NCI-H2081 (cell line): Measurements from ENCODE around the gene KLRD1.
"Not testable (repeated sequence)": the region's sequence is repeated elsewhere in the genome, so short reads cannot be mapped to it uniquely, and the experiment has no call there.

Experiments used
- DNase-seq, 2 experiments: peaks; one replicate each; lab custom pipeline; 2025; lab: John Stamatoyannopoulos, UW

Gene KLRD1, protein sequence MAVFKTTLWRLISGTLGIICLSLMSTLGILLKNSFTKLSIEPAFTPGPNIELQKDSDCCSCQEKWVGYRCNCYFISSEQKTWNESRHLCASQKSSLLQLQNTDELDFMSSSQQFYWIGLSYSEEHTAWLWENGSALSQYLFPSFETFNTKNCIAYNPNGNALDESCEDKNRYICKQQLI

DNA sequence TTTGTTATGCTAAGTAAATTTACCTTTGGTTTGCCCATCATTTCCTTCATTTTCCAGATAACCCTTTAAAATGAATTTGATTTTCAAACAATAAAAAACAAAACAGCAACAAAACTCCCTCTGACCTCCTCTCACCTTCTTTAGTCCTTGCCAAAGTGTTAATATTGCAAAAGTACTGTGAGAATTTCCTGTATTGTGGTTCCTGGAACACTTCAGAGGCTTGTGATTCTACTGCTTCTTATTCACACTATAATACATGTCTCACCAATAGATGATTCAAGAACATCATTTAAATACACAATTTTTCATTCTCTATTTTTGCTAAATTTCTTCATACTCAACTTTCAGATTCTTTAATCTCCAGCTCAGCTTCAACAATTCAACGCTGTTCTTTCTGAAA, at the start of gene KLRD1:
Gene KLRD1, plus strand, starts transcription at position 241 of the 400 bp plus-strand sequence. CDS start 208 bp downstream, outside the sequence.
- no peak for DNase-seq

DNA sequence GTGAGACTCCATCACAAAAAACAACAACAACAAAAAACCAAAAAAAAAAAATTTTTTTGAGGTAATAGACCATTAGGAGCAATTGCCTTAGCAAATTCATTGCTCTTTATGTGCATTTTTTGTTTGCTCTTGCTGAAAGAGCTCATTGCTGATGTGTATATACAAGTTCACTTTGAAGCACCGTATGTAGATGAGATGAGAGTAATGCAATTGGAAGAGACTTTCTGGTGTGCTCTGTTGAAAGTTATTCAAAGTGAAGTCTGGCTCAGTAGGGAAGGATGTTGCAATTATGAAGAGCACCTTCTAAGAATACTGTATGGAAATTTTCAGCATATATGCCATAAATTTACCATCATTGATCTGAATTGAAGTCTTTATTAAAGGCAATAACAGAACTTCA, 46.7 kb upstream of the KLRD1 start:
- DNase-seq: no peak

DNA sequence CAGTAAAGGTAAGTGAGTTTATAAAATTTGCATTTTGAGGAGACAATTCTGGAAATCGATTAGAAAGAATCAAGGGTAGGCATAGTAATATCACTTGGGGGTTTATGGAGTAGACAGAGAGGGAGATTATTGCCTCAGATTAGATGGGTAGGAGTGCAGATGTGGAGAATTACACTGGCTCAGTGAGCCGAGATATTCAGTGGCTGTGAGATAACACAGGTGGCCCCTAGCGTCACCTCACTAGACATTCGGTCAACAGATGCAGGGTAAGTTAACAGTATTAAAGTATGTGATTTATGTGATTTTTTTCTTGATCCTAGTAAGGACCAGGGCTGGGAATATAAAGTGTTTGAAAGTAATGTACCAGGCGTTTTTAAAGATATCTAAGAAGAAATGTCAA, 39.6 kb upstream of the KLRD1 start:
- DNase-seq: no peak

DNA sequence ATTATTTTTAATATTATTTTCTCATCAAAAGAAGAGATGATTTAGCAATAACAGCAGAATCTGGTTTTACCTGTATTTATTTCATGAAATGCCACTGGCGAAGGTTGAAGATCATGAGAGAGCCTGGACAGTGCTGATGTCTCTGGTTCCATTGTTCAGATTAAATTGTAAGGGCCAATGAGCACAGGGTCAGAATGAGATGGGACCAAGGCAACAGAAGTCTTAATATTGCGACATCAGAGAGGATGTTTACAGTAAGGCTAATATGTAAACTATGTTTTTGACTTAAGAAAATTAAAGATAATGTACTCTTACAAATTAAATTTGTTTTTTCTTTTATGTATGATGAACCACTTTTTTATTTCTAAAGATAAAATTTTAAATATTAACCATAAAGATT, 35.2 kb upstream of the KLRD1 start:
- DNase-seq: no peak

DNA sequence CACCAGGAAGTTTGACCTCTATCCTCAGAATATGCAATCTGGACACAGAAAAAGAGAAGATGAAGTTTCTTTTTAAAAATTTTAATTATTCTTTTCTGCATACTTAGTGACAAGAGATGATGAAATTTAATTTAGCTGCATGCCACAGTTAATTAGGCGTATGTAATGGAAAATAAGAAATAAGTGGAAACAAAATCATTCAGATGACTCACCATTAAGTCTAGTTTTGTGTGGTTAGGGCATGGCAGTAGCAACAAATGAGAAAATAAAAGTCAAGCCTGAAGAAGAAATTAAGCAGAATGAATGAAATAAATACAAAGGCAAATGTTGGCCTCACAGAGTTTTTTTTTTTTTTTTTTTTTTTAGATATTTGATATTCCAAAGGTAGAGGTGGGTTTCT, 30.9 kb upstream of the KLRD1 start:
- no peak for DNase-seq

DNA sequence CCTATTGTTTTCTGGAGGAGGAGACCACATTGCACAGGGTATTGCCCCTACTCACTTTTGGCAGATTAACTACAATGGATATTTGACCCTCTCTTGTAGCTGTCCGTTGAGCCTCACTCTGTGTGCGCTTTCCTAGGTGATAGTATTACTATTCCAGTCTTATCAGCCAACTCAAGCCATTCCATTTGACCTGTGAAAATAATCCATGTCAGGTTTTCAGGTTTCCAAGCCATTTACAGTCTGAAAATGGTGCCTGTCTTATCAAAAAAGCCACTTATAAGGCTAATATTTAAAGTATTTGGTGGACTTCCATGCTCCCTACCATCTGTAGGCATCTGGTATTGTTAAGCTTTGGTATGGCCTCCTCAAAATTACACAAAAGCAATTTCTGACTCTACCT, 29.6 kb upstream of the KLRD1 start:
- no peak for DNase-seq

DNA sequence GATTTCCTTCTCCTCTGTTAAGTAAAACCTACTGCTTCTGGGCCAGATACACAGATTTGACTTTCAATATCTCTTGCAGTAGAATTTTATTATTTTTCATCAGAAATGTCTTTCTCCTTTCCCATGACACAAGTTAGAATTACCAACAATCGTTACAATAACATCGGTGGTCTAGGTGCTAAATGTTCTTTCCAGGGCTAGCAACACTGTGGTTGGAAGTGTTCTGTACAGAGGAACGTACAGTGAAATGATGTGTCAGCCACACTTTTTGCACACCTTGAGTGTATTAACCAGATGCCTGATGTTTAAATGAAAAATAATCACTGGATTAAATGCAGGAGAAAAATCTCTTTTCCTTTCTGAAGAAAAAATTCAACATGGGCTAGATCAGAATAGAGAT, 27.7 kb upstream of the KLRD1 start:
- no peak for DNase-seq

DNA sequence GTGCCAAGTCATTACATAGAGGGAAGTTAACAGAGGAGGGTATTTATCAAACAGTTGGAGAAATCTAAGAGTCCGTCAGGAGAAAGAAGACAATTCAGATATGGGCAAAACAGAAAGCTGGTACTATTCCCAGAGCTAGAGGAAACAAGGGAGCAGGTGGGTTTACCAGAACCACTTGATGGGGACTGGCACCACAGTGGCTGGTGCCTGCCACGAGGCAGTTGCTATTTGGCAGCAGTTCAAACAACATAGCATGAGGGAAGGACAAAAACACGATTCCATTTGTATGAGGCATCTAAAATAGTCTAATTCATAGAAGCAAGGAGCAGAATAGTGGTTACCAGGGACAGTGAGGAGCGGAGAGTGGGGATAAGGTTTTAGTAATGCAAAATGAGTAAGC, 24.6 kb upstream of the KLRD1 start:
- DNase-seq: peak in 1 of 2 experiments; percentile 63

DNA sequence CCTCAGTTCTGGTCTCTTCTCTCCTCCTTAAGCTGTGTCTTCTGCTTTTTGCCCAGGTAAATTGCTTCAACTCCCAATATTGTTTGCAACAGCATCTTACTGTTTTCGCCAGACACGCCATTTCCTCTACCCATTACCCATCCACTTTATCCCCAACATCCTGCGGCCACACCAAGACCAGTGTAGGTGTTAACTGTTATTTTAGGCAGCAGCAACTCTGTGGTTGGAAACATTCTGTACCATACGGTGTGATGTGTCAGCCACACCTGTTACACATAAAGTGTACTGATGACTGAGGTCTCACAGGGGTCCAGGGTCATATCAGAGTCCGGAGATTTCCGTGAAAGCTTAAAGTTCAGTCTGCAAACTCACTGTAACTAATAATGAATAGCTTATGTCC, 21.8 kb upstream of the KLRD1 start:
- DNase-seq: no peak

DNA sequence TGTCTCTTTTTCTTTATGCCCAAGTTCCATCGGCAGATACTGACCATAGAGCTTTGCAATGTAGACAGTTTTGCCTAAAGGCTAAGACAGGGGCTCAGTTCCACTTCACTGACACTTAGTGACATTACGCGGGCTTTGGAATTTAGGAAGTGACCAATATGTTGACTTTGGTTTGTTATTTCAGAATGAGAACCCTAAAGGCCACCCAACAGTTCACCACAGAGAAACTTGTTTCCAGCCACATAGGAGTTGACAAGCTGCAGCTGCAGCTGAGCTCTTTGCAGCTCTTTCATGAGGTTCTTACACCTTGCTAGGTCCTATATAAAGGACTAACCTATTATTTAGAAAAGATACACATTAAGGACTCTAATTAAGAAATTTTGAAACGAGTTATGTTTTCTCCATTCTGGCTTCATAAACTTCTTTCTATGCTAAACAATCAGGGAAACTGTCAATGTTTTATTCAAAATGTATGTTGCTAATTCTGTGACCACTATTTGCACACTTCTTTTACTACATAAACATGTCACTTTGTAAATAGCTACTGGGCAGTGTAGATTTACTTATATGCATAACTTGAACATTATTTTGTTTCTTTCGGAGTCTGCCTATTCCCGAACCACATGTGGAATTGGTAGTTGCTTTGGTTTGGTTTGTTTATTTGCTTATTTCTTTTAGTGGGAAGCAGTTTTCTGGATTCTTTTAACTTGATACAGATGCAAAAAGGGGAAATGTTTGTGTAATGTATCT, 18.5 kb upstream of the KLRD1 start:
- DNase-seq: no peak

DNA sequence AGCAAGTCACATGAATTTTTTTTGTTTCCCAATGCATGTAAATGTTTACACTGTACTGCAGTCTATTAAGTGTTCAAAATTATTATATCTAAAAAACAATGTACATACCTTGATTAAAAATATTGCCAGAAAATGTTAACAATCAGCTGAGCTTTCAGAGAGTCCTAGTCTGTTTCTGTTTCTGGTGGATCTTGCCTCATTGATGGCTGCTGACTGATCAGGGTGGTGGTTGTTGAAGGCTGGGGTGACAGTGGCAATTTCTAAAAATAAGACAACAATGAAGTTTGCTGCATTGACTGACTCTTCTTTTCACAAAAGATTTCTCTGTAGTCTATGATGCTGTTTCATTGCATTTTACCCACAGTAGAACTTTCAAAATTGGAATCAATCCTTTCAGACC, 16.6 kb upstream of the KLRD1 start:
- no peak for DNase-seq

DNA sequence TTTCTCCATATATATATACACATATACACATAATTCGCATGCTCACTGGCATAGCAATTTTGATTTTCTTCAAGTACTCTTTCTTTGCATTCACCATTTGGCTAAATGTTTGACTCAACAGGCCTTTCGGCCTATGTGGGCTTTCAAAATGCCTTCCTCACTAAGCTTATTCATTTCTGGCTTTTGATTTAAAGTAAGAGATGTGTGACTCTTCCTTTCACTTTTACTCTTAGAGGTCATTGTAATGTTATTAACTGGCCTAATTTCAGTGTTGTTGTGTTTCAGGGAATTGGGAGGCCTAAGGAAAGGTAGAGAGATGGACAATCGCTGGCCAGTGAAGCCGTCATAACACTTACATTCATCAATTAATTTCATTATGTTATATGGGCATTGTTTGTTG, 14.5 kb upstream of the KLRD1 start:
- no peak for DNase-seq

DNA sequence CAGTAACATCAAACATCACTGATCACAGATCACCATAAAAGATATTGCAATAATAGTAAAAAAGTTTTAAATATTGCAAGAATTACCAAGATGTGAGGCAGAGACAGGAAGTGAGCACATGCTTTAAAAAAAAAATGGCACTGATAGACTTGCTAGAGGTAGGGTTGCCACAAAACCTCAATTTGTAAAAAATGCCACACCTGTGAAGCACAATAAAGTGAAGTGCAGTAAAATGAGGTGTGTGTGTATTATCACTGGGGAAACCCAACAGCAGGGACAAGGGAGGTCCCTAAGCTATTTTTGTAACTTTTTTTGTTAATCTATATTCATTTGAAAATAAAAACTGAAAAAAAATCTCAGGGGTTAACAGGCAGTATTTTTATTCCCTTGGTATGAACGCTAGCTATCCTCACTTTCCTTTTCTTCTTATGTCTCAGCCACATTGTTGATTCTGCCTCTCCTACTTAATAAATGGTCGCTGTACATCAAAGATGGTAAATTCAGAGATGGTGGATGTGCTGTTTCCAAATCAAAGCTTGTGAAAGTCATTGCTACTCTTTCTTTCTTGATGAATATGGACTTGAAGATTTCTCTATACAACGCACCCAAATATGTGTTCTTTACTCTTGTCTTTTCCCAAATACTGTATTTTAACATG, 14.0 kb upstream of the KLRD1 start:
- no peak for DNase-seq

DNA sequence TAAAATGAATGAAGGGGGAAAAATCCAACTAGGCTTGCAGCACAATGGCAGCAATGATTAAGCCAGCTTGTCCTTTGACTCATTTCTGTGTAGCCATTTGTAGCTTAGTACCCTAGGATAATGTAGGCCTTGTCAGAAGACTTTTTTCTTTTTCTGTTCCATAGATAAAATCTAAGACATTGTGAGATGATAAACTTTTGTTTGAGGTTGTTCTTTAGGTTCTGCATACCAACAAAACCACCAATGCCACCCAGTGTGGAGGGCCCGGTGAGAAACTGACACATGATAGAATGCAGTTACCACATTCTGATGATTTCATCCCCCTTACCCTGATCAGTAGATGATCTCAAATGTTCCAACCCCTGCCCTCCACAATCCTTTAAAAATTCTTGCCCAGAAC, 6.6 kb upstream of the KLRD1 start:
- no peak for DNase-seq

DNA sequence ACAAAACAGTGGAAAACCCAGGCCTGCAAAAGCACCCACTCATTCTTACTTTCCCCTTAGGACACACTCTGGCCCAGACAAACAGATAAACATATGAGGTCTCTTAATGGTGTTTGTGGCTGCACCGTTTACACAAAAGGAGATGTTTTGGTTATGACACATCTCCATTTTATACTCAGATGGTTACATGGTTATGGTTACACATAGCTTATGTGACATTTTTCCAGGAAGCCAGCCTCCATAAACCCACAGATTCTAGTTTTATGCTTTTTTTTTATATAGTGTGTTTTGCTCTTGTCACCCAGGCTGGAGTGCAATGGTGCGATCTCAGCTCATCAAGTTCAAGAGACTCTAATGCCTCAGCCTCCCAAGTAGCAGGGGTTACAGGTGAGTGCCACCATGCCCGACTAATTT, 3.5 kb upstream of the KLRD1 start:
- DNase-seq: no peak

DNA sequence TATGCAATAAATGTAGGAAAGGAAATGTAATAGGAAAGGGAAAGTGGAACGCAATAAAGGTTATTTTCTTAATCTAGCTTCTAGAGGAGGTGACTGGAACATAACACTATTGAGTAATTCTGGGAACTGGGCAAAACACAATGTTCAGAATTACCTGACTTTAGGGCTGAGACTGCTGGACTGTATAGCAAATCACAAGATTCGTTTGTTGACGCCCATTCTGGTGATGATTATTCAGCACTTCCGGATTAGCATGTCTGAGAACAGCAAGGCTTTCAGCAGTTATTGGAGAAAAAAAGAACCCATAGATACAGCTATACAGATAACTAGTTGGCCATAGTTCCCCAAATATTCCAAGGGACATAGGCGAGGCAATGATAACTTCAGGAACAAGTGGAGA, 2.3 kb upstream of the KLRD1 start:
- DNase-seq: no peak

DNA sequence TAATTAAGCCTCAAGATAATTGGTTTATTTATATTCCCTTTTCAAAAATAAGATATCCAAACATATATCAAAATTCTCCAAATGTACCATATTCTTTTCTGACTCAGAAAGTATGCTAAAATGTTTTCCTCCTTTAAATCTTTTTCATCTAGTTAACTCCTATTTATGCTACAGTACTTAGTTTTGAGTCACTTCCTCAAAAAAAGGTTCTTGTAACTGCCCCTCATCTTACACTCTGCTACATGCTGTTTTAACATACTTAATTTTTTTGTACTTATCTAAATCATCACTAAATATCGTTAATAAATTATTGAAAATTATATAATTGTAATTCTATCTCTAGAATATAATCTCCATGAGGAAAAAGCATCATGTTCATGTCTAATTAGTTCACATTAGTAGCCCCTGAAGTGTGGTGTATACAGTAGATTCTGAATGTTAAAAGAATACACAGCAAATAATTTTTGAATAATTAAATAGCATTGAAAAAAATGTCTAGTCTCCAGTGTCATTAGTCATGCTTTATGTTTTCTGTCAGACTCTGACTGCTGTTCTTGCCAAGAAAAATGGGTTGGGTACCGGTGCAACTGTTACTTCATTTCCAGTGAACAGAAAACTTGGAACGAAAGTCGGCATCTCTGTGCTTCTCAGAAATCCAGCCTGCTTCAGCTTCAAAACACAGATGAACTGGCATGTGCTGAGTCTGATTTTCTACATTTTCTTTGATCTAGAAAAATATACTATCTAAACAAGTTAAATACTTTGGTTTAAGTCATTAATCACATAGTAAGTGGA, 3.5 kb downstream of the KLRD1 start:
- DNase-seq: no peak

DNA sequence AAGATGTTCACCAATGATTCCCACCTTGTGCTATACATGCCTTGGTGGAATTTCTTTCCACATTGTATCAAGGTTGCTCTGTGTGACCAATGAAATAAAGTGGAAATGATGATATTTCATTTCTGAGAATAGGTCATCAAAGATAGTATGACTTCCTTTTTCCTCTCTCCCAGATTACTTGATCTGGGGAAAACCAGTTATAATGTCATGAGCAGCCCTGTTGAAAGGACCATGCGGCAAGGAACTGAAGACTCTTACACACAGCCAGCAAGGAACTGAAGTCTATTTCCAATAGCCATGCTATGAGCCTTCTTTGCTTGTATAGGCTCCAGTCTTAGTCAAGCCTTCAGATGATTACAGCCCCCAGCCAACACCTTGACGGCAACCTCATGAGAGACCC, 11.7 kb downstream of the KLRD1 start:
- DNase-seq: no peak

DNA sequence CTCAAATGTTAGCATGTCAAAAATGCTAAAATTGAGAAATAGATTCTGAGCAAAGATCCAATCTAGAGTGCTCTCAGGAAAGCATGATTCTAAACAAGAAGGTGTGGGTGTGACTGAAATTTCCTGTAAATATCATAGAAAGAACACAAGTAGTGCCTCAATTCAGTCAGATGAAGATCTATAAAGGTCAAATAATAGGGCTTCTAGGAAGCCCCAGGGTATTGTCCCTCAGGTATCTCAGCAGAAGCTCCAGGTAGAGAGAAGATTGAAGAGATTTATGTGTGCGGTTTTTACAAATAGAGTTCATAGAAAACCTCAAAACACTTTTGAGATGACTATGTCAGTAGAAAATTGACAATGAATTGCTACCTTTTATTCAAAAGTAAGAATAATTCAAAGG, 13.0 kb downstream of the KLRD1 start:
- no peak for DNase-seq

DNA sequence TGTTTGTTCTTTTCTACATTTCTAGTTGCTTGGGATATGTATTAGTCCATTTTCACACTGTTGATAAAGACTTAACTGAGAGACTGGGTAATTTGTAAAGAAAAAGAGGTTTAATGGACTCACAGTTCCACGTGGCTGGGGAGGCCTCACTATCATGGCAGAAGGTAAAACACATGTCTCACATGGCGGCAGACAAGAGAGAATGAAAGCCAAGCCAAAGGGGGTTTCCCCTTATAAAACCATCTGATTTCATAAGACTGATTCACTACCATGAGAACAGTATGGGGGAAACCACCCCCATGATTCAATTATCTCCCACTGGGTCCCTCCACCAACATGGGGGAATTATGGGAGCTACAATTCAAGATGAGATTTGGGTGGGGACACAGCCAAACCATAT, 21.0 kb downstream of the KLRD1 start:
- DNase-seq: not testable (repeated sequence)

DNA sequence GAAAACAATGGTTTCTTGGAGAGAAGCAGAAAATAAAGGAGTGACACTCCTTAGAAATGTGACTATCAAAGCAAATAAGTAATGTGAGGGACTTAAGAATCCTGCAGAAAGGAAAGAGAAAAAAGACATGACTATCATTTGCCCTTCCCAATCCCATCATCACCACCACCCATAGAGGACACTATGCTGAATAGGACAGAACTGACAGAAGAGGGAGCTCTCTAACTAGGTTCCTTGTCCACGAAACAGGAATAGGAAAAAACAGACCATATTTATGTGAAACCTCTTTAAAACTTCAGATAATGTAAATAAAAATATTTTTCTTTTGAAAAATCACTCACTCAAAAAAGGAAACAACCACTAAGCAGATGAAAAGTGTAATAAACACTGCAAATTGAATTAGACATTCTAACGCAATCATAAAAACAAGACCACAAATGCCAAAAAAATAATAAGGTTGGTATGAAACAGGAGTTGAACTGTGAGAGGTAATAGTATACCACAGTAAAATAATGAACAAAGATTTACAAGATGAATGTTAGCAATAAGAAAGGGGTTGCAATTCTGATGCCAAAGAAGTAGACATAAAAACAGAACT, 24.1 kb downstream of the KLRD1 start:
- DNase-seq: peak; percentile 22 to 56

DNA sequence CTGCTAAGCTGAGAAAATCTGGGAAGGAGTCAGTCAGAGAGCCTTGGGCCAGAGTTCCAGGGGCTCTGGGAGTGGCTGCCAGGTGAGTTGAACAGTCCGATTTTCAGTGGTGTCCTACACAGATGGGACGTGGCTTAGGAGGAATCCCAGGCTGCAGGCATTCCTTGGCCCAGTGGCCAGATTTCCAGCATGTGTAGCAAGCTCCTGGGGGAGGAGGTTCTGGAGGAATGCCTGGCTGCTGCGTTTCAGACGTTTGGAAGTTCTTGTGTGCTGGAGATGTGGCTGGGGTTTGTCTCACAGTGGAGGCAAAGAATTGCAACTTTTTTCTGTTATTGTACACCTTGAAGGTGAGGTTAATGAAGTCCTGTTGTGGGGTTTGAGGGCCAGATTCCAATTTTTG, 28.5 kb downstream of the KLRD1 start:
- not testable (repeated sequence) for DNase-seq
